Measurements from ENCODE around the gene FAM110A. TPM values are rescaled to one million over a fixed set of nuclear protein-coding genes. Genes with fewer than 3 reads are reported as not detected.
"Not testable (repeated sequence)": the region's sequence is repeated elsewhere in the genome, so short reads cannot be mapped to it uniquely, and the experiment has no call there.

The FAM110A gene
- total RNA-seq, 2 donors from 2014 or later = 7.0 to 8.2 TPM

GRCh38 chr20:824490-824889 is 9.0 kb upstream of the FAM110A start:
- no peak for TF ChIP-seq CTCF (IDR thresholded peaks at IDR 0.05)
- no peak for TF ChIP-seq POLR2A (IDR thresholded peaks at IDR 0.05)
- no peak overlapping the region for H3K27ac ChIP-seq
- ATAC-seq = no peak
- WGBS, 2 donors = 90 to 100% methylated on average over 3 to 4 of the region's 4 CpGs
- no peaks in the 10 kb centered on the region for H3K9me3 ChIP-seq
- H3K27me3 ChIP-seq = no peaks in the 10 kb centered on the region
- DNase-seq = no peak
- no peaks in the 10 kb centered on the region for H3K36me3 ChIP-seq (replicated peaks in 1 of 2; ENCODE audit: insufficient read depth in 1 of 2, low read depth in 2 of 2)
- H3K4me3 ChIP-seq = no peak overlapping the region
- intact Hi-C loops (cut with DNase I) = no loop called here
- H3K4me1 ChIP-seq = no peaks in the 10 kb centered on the region

GRCh38 chr20:824916-825315 is 8.6 kb upstream of the FAM110A start:
- H3K9me3 ChIP-seq = no peaks in the 10 kb centered on the region
- DNase-seq = no peak
- H3K4me3 ChIP-seq = no peak overlapping the region
- H3K4me1 ChIP-seq = no peaks in the 10 kb centered on the region
- intact Hi-C loops (cut with DNase I) = no loop called here
- TF ChIP-seq CTCF (IDR thresholded peaks at IDR 0.05) (no peak), POLR2A (IDR thresholded peaks at IDR 0.05) (no peak)
- WGBS, 2 donors = 50 to 52% methylated on average over 3 to 4 of the region's 4 CpGs
- H3K27ac ChIP-seq = no peak overlapping the region
- no peaks in the 10 kb centered on the region for H3K27me3 ChIP-seq
- H3K36me3 ChIP-seq (replicated peaks in 1 of 2; ENCODE audit: insufficient read depth in 1 of 2, low read depth in 2 of 2) = no peaks in the 10 kb centered on the region
- no peak for ATAC-seq

- Histone ChIP-seq H3K4me3 (no peak overlapping the region), H3K4me1 (no peaks in the 10 kb centered on the region), H3K9me3 (no peaks in the 10 kb centered on the region), H3K27ac (no peak overlapping the region), H3K36me3 (replicated peaks in 1 of 2; ENCODE audit: insufficient read depth in 1 of 2, low read depth in 2 of 2) (no peaks in the 10 kb centered on the region), H3K27me3 (no peaks in the 10 kb centered on the region)
- TF ChIP-seq CTCF (IDR thresholded peaks at IDR 0.05) (no peak), POLR2A (IDR thresholded peaks at IDR 0.05) (no peak)
- DNase-seq (no peak), ATAC-seq (no peak)
- intact Hi-C loops (cut with DNase I) = no loop called here
- 74 to 83% methylated on average over 7 to 9 of the region's 9 CpGs for WGBS, 2 donors
Measured at GRCh38 chr20:825710-826421, 7.6 kb upstream of the FAM110A start.

GRCh38 chr20:826695-827323 is 6.7 kb upstream of the FAM110A start:
- no peaks in the 10 kb centered on the region for H3K4me1 ChIP-seq
- H3K4me3 ChIP-seq = no peak overlapping the region
- H3K27me3 ChIP-seq = no peaks in the 10 kb centered on the region
- no peaks in the 10 kb centered on the region for H3K36me3 ChIP-seq (replicated peaks in 1 of 2; ENCODE audit: insufficient read depth in 1 of 2, low read depth in 2 of 2)
- H3K27ac ChIP-seq = no peak overlapping the region
- H3K9me3 ChIP-seq = no peaks in the 10 kb centered on the region
- WGBS, 2 donors = 75 to 84% methylated on average over 5 to 7 of the region's 7 CpGs
- no peak for DNase-seq
- ATAC-seq = no peak
- no peak for TF ChIP-seq CTCF (IDR thresholded peaks at IDR 0.05)
- no peak for TF ChIP-seq POLR2A (IDR thresholded peaks at IDR 0.05)
- intact Hi-C loops (cut with DNase I) = no loop called here

- H3K4me1 ChIP-seq; intact Hi-C loops (cut with DNase I); H3K36me3 ChIP-seq (replicated peaks in 1 of 2; ENCODE audit: insufficient read depth in 1 of 2, low read depth in 2 of 2); H3K27ac ChIP-seq; H3K9me3 ChIP-seq; H3K4me3 ChIP-seq; ATAC-seq; H3K27me3 ChIP-seq; DNase-seq: not testable (repeated sequence)
- 78 to 80% methylated on average over 8 of the region's 8 CpGs for WGBS, 2 donors
Measured at GRCh38 chr20:827981-828380, 5.5 kb upstream of the FAM110A start.

Measured in body of pancreas (tissue), 4 donors.